ENCODE measurements around the gene SAT1. TPM values are rescaled to one million over a fixed set of nuclear protein-coding genes. Genes with fewer than 3 reads are reported as not detected.

The SAT1 gene
- total and polyA plus RNA-seq, 2 experiments from 2014 or later, result 168 to 245 TPM

DNA sequence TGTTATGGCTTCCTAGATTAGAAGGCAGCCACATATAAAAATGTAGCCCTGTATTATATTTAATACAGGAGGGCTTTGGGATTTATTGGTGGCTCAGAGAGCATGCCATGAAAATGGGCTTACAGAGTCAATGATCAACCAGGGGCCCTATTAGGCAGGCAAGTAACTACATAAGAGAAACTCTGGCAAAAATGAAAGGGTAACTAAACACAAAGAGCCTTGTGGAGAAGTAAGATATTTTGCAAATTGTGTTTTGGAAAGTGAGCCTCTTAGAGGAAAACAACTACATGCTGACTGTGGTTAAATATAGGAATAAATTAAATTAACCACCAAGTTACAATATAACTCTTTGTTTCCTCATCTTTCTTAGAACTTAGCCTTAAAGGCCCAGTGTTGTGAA lies 5.5 kb downstream of the SAT1 start:
- no peak overlapping the region for H2AFZ ChIP-seq
- no peak for TF ChIP-seq EZH2 (IDR thresholded peaks at IDR 0.05; ENCODE audit: insufficient read depth, poor library complexity, severe bottlenecking)
- no peak for TF ChIP-seq EZH2phosphoT487 (IDR thresholded peaks at IDR 0.05; ENCODE audit: insufficient read depth, low read depth)
- peaks cover 24% of the 10 kb centered on the region for H3F3A ChIP-seq (ENCODE audit: insufficient read depth)
- in situ Hi-C loops (cut with MboI), result loop anchor here (10.0 kb wide), 1 partner anchor 116 kb away; the partner anchor contains the start of genes APOO and CXorf58
- no peak overlapping the region for H3K27ac ChIP-seq
- no peaks in the 10 kb centered on the region for H4K20me1 ChIP-seq (ENCODE audit: insufficient read depth)
- H3K4me3 ChIP-seq, result no peak overlapping the region
- 0 out of 2 replicates have a peak, but pooled peaks cover 14% of the 10 kb centered on the region for H3K36me3 ChIP-seq (ENCODE audit: low read depth)
- DNase-seq, result no peak
- peaks cover 18% of the 10 kb centered on the region; the same call in 1 of the 2 replicates for H3K79me2 ChIP-seq (ENCODE audit: insufficient read depth)
- H3K9ac ChIP-seq, result no peak overlapping the region
- no peak overlapping the region for H3K4me2 ChIP-seq (ENCODE audit: unreplicated experiment)
- H3K9me3 ChIP-seq (ENCODE audit: low read depth), result no peaks in the 10 kb centered on the region
- H3K9me2 ChIP-seq (ENCODE audit: insufficient read depth), result no peaks in the 10 kb centered on the region
- no peaks in the 10 kb centered on the region for H3K27me3 ChIP-seq (replicated peaks; ENCODE audit: insufficient read depth)
- H3K4me1 ChIP-seq (ENCODE audit: insufficient read depth), result peaks cover 8% of the 10 kb centered on the region; the same call in 1 of the 2 replicates

DNA sequence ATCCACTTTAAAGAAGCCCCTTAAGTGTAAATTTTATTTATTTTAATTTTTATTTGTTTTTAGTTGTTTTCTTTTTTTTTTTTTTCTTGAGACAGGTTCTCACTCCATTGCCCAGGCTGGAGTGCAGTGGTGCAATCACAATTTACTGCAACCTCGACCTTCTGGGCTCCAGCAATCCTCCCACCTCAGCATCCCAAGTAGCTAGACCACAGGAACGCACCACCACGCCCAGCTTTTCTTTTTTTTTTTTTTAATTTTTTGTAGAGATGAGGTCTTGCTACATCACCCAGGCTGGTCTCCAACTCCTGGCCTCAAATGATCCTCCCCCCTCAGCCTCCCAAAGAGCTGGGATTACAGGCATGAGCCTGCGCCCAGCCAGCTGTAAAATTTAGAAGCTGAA lies 6.0 kb downstream of the SAT1 start:
- Histone ChIP-seq H3K27me3 (replicated peaks; ENCODE audit: insufficient read depth) (no peaks in the 10 kb centered on the region), H3K4me1 (ENCODE audit: insufficient read depth) (peaks cover 8% of the 10 kb centered on the region; the same call in 1 of the 2 replicates), H3K36me3 (ENCODE audit: low read depth) (0 out of 2 replicates have a peak, but pooled peaks cover 14% of the 10 kb centered on the region), H3K9ac (no peak overlapping the region), H2AFZ (no peak overlapping the region), H3K4me3 (no peak overlapping the region), H3K79me2 (ENCODE audit: insufficient read depth) (peaks cover 14% of the 10 kb centered on the region; the same call in 1 of the 2 replicates), H4K20me1 (ENCODE audit: insufficient read depth) (no peaks in the 10 kb centered on the region), H3K9me3 (ENCODE audit: low read depth) (no peaks in the 10 kb centered on the region), H3K4me2 (ENCODE audit: unreplicated experiment) (no peak overlapping the region), H3K9me2 (ENCODE audit: insufficient read depth) (no peaks in the 10 kb centered on the region), H3K27ac (no peak overlapping the region), H3F3A (ENCODE audit: insufficient read depth) (peaks cover 20% of the 10 kb centered on the region)
- in situ Hi-C loops (cut with MboI), result loop anchor here (10.0 kb wide), 1 partner anchor 116 kb away; the partner anchor contains the start of genes APOO and CXorf58
- TF ChIP-seq EZH2 (IDR thresholded peaks at IDR 0.05; ENCODE audit: insufficient read depth, poor library complexity, severe bottlenecking) (no peak), EZH2phosphoT487 (IDR thresholded peaks at IDR 0.05; ENCODE audit: insufficient read depth, low read depth) (no peak)
- 79 to 90% methylated on average over 4 of the region's 4 CpGs for WGBS, 2 experiments (ENCODE audit: low coverage in 1 of 2, low lambda C conversion rate in 2 of 2, missing lambda C conversion rate in 2 of 2)
- no peak for DNase-seq

DNA sequence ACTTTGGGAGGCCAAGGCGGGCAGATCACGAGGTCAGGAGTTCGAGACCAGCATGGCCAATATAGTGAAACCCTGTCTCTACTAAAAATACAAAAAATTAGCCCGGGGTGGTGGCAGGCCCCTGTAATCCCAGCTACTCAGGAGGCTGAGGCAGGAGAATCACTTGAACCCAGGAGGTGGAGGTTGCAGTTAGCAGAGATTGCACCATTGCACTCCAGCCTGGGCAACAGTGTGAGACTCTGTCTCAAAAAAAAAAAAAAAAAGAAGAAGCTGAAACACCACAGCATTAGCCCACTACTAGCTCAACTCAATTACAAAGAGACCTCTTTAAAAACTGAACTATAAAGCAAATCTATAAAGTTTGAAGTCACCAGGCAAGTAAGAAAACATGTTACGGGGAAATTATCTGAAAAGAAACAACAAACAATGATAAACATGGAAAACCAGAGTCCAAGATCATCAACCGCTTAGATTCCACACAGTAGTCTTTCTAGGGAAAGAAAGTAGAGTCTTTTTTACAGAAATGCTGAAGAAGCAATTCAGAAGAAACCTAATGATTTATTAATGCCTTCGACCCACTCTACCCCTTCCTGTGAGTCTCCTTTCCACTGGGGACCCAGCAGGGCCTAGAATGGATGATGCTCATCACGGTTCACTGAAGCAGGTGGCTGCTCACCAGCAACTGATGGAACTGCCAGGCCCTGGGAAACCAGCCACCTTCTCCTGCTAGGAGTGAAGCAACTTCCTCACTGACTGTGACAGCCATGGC lies 6.6 kb downstream of the SAT1 start:
- no peak overlapping the region for H2AFZ ChIP-seq
- H3K9me3 ChIP-seq (ENCODE audit: low read depth), result no peaks in the 10 kb centered on the region
- H3K79me2 ChIP-seq (ENCODE audit: insufficient read depth), result peaks cover 10% of the 10 kb centered on the region; the same call in 1 of the 2 replicates
- H3K36me3 ChIP-seq (ENCODE audit: low read depth), result 0 out of 2 replicates have a peak, but pooled peaks cover 14% of the 10 kb centered on the region
- H3F3A ChIP-seq (ENCODE audit: insufficient read depth), result peaks cover 16% of the 10 kb centered on the region
- H3K4me1 ChIP-seq (ENCODE audit: insufficient read depth), result peaks cover 8% of the 10 kb centered on the region; the same call in 1 of the 2 replicates
- H3K27me3 ChIP-seq (replicated peaks; ENCODE audit: insufficient read depth), result no peaks in the 10 kb centered on the region
- no peak overlapping the region for H3K4me3 ChIP-seq
- H3K4me2 ChIP-seq (ENCODE audit: unreplicated experiment), result no peak overlapping the region
- 94 to 98% methylated on average over 4 to 8 of the region's 8 CpGs for WGBS, 2 experiments (ENCODE audit: low coverage in 1 of 2, low lambda C conversion rate in 2 of 2, missing lambda C conversion rate in 2 of 2)
- no peak overlapping the region for H3K27ac ChIP-seq
- H3K9me2 ChIP-seq (ENCODE audit: insufficient read depth), result no peaks in the 10 kb centered on the region
- no peak overlapping the region for H3K9ac ChIP-seq
- no peaks in the 10 kb centered on the region for H4K20me1 ChIP-seq (ENCODE audit: insufficient read depth)
- in situ Hi-C loops (cut with MboI), result loop anchor here (10.0 kb wide), 1 partner anchor 115 kb away; the partner anchor contains the start of genes APOO and CXorf58
- DNase-seq, result no peak
- TF ChIP-seq EZH2phosphoT487 (IDR thresholded peaks at IDR 0.05; ENCODE audit: insufficient read depth, low read depth) (no peak), EZH2 (IDR thresholded peaks at IDR 0.05; ENCODE audit: insufficient read depth, poor library complexity, severe bottlenecking) (no peak)

DNA sequence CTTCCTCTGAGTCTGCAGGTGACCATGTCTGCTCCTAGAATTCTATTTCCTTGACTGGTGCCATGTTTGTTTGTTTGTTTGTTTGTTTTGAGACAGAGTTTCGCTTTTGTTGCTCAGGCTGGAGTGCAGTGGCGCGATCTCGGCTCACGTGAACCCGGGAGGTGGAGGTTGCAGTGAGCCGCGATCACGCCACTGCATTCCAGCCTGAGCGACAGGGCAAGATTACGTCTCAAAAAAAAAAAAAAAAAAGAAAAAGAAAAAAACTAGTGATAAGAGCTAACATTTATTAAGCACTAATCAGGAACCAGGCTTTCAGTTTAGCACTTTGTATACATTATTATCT lies 7.2 kb downstream of the SAT1 start:
- H3K36me3 ChIP-seq (ENCODE audit: low read depth), result 0 out of 2 replicates have a peak, but pooled peaks cover 11% of the 10 kb centered on the region

More for the DNA sequence above, 7.2 kb downstream of the SAT1 start:
- Histone ChIP-seq H3K4me1 (ENCODE audit: insufficient read depth) (peaks cover 3% of the 10 kb centered on the region; the same call in 1 of the 2 replicates), H3K4me3 (no peak overlapping the region), H3K79me2 (ENCODE audit: insufficient read depth) (peaks cover 5% of the 10 kb centered on the region; the same call in 1 of the 2 replicates), H3K9me2 (ENCODE audit: insufficient read depth) (no peaks in the 10 kb centered on the region), H2AFZ (no peak overlapping the region), H3K9ac (no peak overlapping the region), H3K27ac (no peak overlapping the region), H4K20me1 (ENCODE audit: insufficient read depth) (no peaks in the 10 kb centered on the region), H3K9me3 (ENCODE audit: low read depth) (no peaks in the 10 kb centered on the region), H3K4me2 (ENCODE audit: unreplicated experiment) (no peak overlapping the region), H3F3A (ENCODE audit: insufficient read depth) (peaks cover 11% of the 10 kb centered on the region), H3K27me3 (replicated peaks; ENCODE audit: insufficient read depth) (no peaks in the 10 kb centered on the region)
- TF ChIP-seq EZH2 (IDR thresholded peaks at IDR 0.05; ENCODE audit: insufficient read depth, poor library complexity, severe bottlenecking) (no peak), EZH2phosphoT487 (IDR thresholded peaks at IDR 0.05; ENCODE audit: insufficient read depth, low read depth) (no peak)
- in situ Hi-C loops (cut with MboI), result no loop called here
- WGBS, 2 experiments (ENCODE audit: low coverage in 1 of 2, low lambda C conversion rate in 2 of 2, missing lambda C conversion rate in 2 of 2), result 83 to 98% methylated on average over 1 to 11 of the region's 11 CpGs
- DNase-seq, result no peak
